HEK293 (cell line): ENCODE data around the gene KRT13.

Experiments
- ZNF274 ChIP-seq, 2 experiments: fragments of 200-500 bp in 1 of 2; fragments of 450-650 bp in 1 of 2; sonication (Bioruptor generic) in 1 of 2; formaldehyde crosslinking in 1 of 2; IDR thresholded peaks; 2 replicates each; pipeline versions ENCODE4 v1.5.1 to v1.6.1; 2014 to 2016; ENCODE audit warnings: borderline replicate concordance in 1 of 2, inconsistent platforms in 1 of 2, low read length in 1 of 2, missing biosample characterization in 1 of 2, missing genetic modification characterization in 1 of 2
- ZSCAN23 ChIP-seq: fragments of 450-650 bp; formaldehyde crosslinking; IDR thresholded peaks from 2 replicates; pipeline ENCODE4 v1.5.1; 2016; ENCODE audit warnings: missing biosample characterization, missing genetic modification characterization

DNA sequence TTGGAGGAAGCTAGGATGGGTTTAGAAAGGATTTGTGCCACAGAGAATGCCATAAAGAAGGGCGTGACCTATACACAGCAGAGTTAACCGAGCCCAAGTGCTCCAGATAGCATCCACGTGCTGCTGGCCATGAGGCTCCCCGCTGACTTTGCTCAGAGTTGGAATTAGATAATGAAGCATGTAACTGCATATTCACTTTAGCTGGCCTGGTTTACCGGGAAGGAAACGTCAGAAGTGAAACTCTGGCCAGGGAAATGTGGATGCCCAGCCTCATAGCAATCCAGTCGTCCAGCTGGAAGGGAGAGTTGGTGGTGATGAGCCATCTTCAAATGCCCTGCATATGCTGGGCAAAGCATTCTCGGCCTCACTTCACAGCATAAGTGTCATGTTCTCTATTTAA lies 30.5 kb downstream of the KRT13 start:
- TF ChIP-seq ZNF274 (IDR thresholded peaks at IDR 0.05; ENCODE audit: low read length) = no peak
- TF ChIP-seq ZNF274 (tag by site-specific recombination; IDR thresholded peaks at IDR 0.05; ENCODE audit: borderline replicate concordance) = no peak
- TF ChIP-seq ZSCAN23 (tag by site-specific recombination) = no peak
